ENCODE measurements around the gene ZSCAN12.
A peak's percentile ranks its signal among the peaks of the same experiment; 100 is the strongest.
"Not testable (repeated sequence)": the region's sequence is repeated elsewhere in the genome, so short reads cannot be mapped to it uniquely, and the experiment has no call there.

The ZSCAN12 gene

GRCh38 chr6:28399350-28400121 lies at the start of gene ZSCAN12:
ZSCAN12 (minus strand) TSS chr6:28399747; CDS start chr6:28398405, 1,342 bp downstream.
- Histone ChIP-seq H3K4me3 (ENCODE audit: low read depth in 1 of 2, low read length in 2 of 2) (peak within 1 kb of the TSS; percentile 97 to 98), H3K4me1 (ENCODE audit: control insufficient read depth in 1 of 2, insufficient read depth in 2 of 2, low read length in 2 of 2) (peaks cover 0 to 19% of the 10 kb centered on the region in 2 donors), H3K9me3 (ENCODE audit: control insufficient read depth in 1 of 2, low read length in 2 of 2) (no peaks in the 10 kb centered on the region), H3K36me3 (ENCODE audit: control insufficient read depth in 1 of 2, insufficient read depth in 2 of 2, low read length in 2 of 2) (peaks cover 0 to 7% of the 10 kb centered on the region in 2 donors), H3K27me3 (ENCODE audit: low read depth, low read length) (no peaks in the 10 kb centered on the region), H3K27ac (ENCODE audit: low read length) (peak within 1 kb of the TSS; percentile 40)

- H3K36me3 ChIP-seq (ENCODE audit: control insufficient read depth in 1 of 2, insufficient read depth in 2 of 2, low read length in 2 of 2): no peaks in the 10 kb centered on the region
- no peak overlapping the region for H3K27ac ChIP-seq (ENCODE audit: low read length)
- no peaks in the 10 kb centered on the region for H3K9me3 ChIP-seq (ENCODE audit: control insufficient read depth in 1 of 2, low read length in 2 of 2)
- H3K4me1 ChIP-seq (ENCODE audit: control insufficient read depth in 1 of 2, insufficient read depth in 2 of 2, low read length in 2 of 2): peaks cover 0 to 5% of the 10 kb centered on the region in 2 donors
- H3K27me3 ChIP-seq (ENCODE audit: low read depth, low read length): peaks cover 13% of the 10 kb centered on the region
- no peak overlapping the region for H3K4me3 ChIP-seq (ENCODE audit: low read depth in 1 of 2, low read length in 2 of 2)
Observed at GRCh38 chr6:28449056-28449455, 49.5 kb upstream of the ZSCAN12 start.

DNA sequence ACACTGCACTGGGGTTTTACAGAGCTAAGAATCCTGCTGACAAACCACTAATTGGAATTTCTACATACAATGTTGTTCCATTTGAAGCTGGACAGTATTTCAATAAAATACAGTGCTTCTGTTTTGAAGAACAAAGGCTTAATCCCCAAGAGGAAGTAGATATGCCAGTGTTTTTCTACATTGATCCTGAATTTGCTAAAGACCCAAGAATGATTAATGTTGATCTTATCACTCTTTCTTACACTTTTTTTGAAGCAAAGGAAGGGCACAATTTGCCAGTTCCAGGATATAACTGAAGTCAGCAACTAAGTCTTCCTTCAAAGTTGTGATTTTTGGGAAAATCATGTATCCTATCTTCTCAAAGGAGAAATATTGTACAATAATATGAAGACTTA lies 48.0 kb upstream of the ZSCAN12 start:
- not testable (repeated sequence) for H3K27ac ChIP-seq (ENCODE audit: low read length); H3K36me3 ChIP-seq (ENCODE audit: control insufficient read depth in 1 of 2, insufficient read depth in 2 of 2, low read length in 2 of 2); H3K4me1 ChIP-seq (ENCODE audit: control insufficient read depth in 1 of 2, insufficient read depth in 2 of 2, low read length in 2 of 2); H3K9me3 ChIP-seq (ENCODE audit: control insufficient read depth in 1 of 2, low read length in 2 of 2)
- peaks cover 13% of the 10 kb centered on the region for H3K27me3 ChIP-seq (ENCODE audit: low read depth, low read length)
- H3K4me3 ChIP-seq (ENCODE audit: low read depth in 1 of 2, low read length in 2 of 2): peak overlapping the region in 1 of 2 donors; percentile 58

DNA sequence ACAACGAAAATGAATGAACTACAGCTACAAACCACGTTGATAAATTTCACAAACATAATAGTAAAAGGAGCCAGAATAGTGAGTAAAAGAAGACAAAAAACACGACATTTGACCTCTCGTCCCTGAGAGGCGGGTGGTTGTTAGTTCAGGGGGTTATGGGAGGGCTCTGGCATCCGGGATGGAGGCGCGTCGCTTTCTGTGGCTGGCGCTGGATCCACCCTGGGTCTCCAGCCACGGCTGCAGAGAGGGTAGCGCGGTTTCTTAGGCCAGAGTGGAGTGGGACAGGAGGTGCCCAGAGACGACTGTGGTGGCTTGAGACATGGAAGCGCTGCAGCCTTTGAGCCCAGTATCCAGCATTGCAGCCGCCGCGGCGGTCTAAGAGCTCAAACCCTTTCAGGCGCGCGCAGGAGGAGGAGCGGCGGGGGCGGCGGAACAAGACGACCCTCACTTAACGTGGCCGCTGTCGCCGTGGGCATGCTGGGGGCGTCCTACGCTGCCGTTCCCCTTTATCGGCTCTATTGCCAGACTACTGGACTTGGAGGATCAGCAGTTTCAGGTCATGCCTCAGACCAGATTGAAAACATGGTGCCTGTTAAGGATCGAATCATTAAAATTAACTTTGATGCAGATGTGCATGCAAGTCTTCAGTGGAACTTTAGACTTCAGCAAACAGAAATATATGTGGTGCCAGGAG lies 47.4 kb upstream of the ZSCAN12 start:
- Histone ChIP-seq H3K27me3 (ENCODE audit: low read depth, low read length) (peaks cover 13% of the 10 kb centered on the region), H3K27ac (ENCODE audit: low read length) (no peak overlapping the region), H3K4me3 (ENCODE audit: low read depth in 1 of 2, low read length in 2 of 2) (peak overlapping the region in 1 of 2 donors; percentile 58), H3K36me3 (ENCODE audit: control insufficient read depth in 1 of 2, insufficient read depth in 2 of 2, low read length in 2 of 2) (no peaks in the 10 kb centered on the region), H3K4me1 (ENCODE audit: control insufficient read depth in 1 of 2, insufficient read depth in 2 of 2, low read length in 2 of 2) (peaks cover 0 to 5% of the 10 kb centered on the region in 2 donors), H3K9me3 (ENCODE audit: control insufficient read depth in 1 of 2, low read length in 2 of 2) (no peaks in the 10 kb centered on the region)

GRCh38 chr6:28444759-28445158 lies 45.2 kb upstream of the ZSCAN12 start:
- not testable (repeated sequence) for H3K4me1 ChIP-seq (ENCODE audit: control insufficient read depth in 1 of 2, insufficient read depth in 2 of 2, low read length in 2 of 2); H3K27ac ChIP-seq (ENCODE audit: low read length); H3K4me3 ChIP-seq (ENCODE audit: low read depth in 1 of 2, low read length in 2 of 2); H3K36me3 ChIP-seq (ENCODE audit: control insufficient read depth in 1 of 2, insufficient read depth in 2 of 2, low read length in 2 of 2); H3K9me3 ChIP-seq (ENCODE audit: control insufficient read depth in 1 of 2, low read length in 2 of 2)
- peaks cover 13% of the 10 kb centered on the region for H3K27me3 ChIP-seq (ENCODE audit: low read depth, low read length)

- Histone ChIP-seq H3K36me3 (ENCODE audit: control insufficient read depth in 1 of 2, insufficient read depth in 2 of 2, low read length in 2 of 2) (no peaks in the 10 kb centered on the region), H3K27ac (ENCODE audit: low read length) (peak within 1 kb of the TSS; percentile 34), H3K27me3 (ENCODE audit: low read depth, low read length) (peaks cover 13% of the 10 kb centered on the region), H3K9me3 (ENCODE audit: control insufficient read depth in 1 of 2, low read length in 2 of 2) (no peaks in the 10 kb centered on the region), H3K4me3 (ENCODE audit: low read depth in 1 of 2, low read length in 2 of 2) (peak within 1 kb of the TSS; percentile 82 to 84), H3K4me1 (ENCODE audit: control insufficient read depth in 1 of 2, insufficient read depth in 2 of 2, low read length in 2 of 2) (peaks cover 0 to 5% of the 10 kb centered on the region in 2 donors)
Observed at GRCh38 chr6:28443112-28443773, 43.7 kb upstream of the ZSCAN12 start, which contains the start of gene ZSCAN23. ZSCAN23 (minus strand) TSS chr6:28443491; CDS start chr6:28436266, 7,225 bp downstream.

DNA sequence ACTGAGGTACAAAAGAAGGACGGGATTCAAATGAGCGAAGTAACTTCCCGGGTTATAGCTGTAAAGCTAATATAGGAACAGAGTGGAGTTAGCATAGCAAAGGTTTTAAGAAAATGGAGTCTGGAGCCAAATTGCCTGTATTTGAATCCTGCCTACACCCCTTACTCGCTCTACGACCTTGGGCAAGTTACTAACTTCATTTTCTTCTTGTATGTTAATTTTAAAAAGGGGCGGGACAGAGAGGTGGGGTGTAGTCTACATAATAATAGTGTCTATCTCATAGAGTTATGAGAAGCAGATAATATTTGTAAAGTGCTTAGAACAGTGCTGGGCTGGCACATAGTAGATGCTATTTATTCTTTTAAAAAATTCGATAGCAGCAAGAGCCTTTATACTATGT lies 43.0 kb upstream of the ZSCAN12 start:
- Histone ChIP-seq H3K36me3 (ENCODE audit: control insufficient read depth in 1 of 2, insufficient read depth in 2 of 2, low read length in 2 of 2) (no peaks in the 10 kb centered on the region), H3K4me1 (ENCODE audit: control insufficient read depth in 1 of 2, insufficient read depth in 2 of 2, low read length in 2 of 2) (peaks cover 0 to 5% of the 10 kb centered on the region in 2 donors), H3K27me3 (ENCODE audit: low read depth, low read length) (peaks cover 13% of the 10 kb centered on the region), H3K4me3 (ENCODE audit: low read depth in 1 of 2, low read length in 2 of 2) (peak overlapping the region; percentile 82 to 84), H3K27ac (ENCODE audit: low read length) (no peak overlapping the region), H3K9me3 (ENCODE audit: control insufficient read depth in 1 of 2, low read length in 2 of 2) (no peaks in the 10 kb centered on the region)

DNA sequence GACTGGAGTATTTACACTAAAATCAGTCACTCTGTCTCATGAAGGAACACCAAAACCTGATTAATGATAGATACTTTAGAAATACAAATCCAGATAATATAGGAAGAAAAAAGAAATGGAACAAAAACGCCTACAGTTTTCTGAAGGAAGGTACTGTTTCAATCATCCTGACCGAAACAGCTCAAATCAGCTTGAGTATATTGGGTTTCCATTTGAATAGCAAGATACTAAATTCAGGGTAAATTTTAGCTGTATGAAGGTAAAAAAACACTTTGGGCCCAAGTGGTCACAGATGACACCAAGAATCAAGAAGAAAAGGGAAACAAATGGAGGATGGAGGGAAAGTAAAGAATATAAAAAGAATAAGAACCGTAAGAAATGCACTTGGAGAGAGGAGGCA lies 36.9 kb upstream of the ZSCAN12 start:
- Histone ChIP-seq H3K36me3 (ENCODE audit: control insufficient read depth in 1 of 2, insufficient read depth in 2 of 2, low read length in 2 of 2) (no peaks in the 10 kb centered on the region), H3K27ac (ENCODE audit: low read length) (no peak overlapping the region)

DNA sequence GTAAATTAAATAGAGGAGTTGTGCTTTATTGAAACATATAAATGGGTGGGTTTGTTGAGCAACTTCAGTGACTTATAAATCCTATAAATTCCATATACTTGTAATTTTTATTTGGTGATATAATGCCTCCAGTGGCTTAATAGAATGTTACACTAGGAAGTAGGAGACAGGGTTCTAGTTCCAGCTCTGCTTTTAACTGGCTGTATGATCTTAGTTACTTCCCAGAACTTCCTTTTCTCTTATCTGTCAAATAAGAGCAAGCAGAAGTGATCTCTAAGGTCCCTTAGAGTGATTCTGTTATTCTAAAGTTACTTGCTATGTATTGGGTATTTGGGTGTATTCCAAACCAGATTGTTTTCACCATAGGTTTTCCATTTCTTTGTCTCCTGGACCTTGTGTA lies 33.6 kb upstream of the ZSCAN12 start:
- H3K27me3 ChIP-seq (ENCODE audit: low read depth, low read length): no peaks in the 10 kb centered on the region
- H3K27ac ChIP-seq (ENCODE audit: low read length): no peak overlapping the region
- H3K36me3 ChIP-seq (ENCODE audit: control insufficient read depth in 1 of 2, insufficient read depth in 2 of 2, low read length in 2 of 2): peaks cover 0 to 7% of the 10 kb centered on the region in 2 donors
- no peak overlapping the region for H3K4me3 ChIP-seq (ENCODE audit: low read depth in 1 of 2, low read length in 2 of 2)
- no peaks in the 10 kb centered on the region for H3K9me3 ChIP-seq (ENCODE audit: control insufficient read depth in 1 of 2, low read length in 2 of 2)
- no peaks in the 10 kb centered on the region for H3K4me1 ChIP-seq (ENCODE audit: control insufficient read depth in 1 of 2, insufficient read depth in 2 of 2, low read length in 2 of 2)

More for the DNA sequence above, 36.9 kb upstream of the ZSCAN12 start:
- Histone ChIP-seq H3K4me3 (ENCODE audit: low read depth in 1 of 2, low read length in 2 of 2) (no peak overlapping the region), H3K9me3 (ENCODE audit: control insufficient read depth in 1 of 2, low read length in 2 of 2) (no peaks in the 10 kb centered on the region), H3K4me1 (ENCODE audit: control insufficient read depth in 1 of 2, insufficient read depth in 2 of 2, low read length in 2 of 2) (no peaks in the 10 kb centered on the region), H3K27me3 (ENCODE audit: low read depth, low read length) (no peaks in the 10 kb centered on the region)

DNA sequence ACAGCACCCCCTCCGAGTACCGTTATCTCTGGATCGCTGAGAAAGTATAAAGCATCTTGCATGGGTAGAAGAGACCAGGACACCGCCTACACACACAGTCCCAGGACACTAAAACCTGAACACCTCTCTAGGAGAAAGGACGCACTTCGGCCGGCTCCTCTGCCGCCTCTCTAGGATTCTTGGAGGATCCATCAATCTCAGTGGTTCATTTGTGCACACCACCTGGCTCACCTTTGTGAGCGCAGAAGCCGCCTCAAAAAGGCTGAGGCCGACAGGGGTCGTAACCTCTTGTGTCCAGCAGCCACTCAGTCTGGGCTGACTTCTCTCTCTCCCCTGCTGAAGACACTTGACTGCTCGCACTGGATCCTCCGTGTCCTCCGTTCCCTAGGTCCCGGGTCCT lies 30.2 kb upstream of the ZSCAN12 start:
- H3K9me3 ChIP-seq (ENCODE audit: control insufficient read depth in 1 of 2, low read length in 2 of 2): no peaks in the 10 kb centered on the region
- H3K27ac ChIP-seq (ENCODE audit: low read length): no peak overlapping the region
- H3K36me3 ChIP-seq (ENCODE audit: control insufficient read depth in 1 of 2, insufficient read depth in 2 of 2, low read length in 2 of 2): peaks cover 0 to 10% of the 10 kb centered on the region in 2 donors
- H3K4me1 ChIP-seq (ENCODE audit: control insufficient read depth in 1 of 2, insufficient read depth in 2 of 2, low read length in 2 of 2): no peaks in the 10 kb centered on the region
- H3K4me3 ChIP-seq (ENCODE audit: low read depth in 1 of 2, low read length in 2 of 2): no peak overlapping the region
- no peaks in the 10 kb centered on the region for H3K27me3 ChIP-seq (ENCODE audit: low read depth, low read length)

DNA sequence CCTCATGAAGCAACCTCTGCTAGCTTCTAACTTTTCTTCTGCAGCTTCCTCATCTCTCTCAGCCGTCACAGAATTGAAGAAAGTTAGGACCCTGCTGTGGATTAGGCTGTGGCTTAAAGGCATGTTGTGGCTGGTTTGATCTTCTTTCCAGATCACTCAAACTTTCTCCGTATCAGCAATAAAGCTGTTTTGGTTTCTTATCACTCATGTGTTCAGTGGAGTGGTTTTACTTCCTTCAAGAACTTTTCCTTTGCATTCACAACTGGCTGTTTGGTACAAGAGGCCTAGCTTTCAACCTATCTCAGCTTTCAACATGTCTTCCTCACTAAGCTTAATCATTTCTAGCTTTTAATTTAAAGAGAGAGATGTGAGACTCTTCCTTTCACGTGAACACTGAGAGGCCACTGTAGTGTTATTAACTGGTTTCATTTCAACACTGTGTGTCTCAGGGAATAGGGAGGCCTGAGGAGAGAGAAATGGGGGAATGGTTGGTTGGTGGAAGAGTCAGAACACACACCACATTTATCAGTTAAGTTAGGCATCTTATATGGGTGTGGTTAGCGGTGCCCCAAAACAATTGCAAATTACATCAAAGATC lies 26.5 kb upstream of the ZSCAN12 start:
- Histone ChIP-seq H3K4me1 (ENCODE audit: control insufficient read depth in 1 of 2, insufficient read depth in 2 of 2, low read length in 2 of 2) (no peaks in the 10 kb centered on the region), H3K36me3 (ENCODE audit: control insufficient read depth in 1 of 2, insufficient read depth in 2 of 2, low read length in 2 of 2) (peaks cover 0 to 15% of the 10 kb centered on the region in 2 donors), H3K9me3 (ENCODE audit: control insufficient read depth in 1 of 2, low read length in 2 of 2) (no peaks in the 10 kb centered on the region), H3K27ac (ENCODE audit: low read length) (no peak overlapping the region), H3K4me3 (ENCODE audit: low read depth in 1 of 2, low read length in 2 of 2) (no peak overlapping the region), H3K27me3 (ENCODE audit: low read depth, low read length) (no peaks in the 10 kb centered on the region)

Measured in muscle layer of duodenum (tissue), 2 donors.